ENCODE measurements around the gene GALNT7.

GALNT7 gene

GRCh38 chr4:173345648-173346047, 177.0 kb downstream of the GALNT7 start:
- no peak for DNase-seq (ENCODE audit: low read depth, low spot score)

- DNase-seq (ENCODE audit: low read depth, low spot score): no peak
Observed at GRCh38 chr4:173346074-173346473, 177.5 kb downstream of the GALNT7 start.

GRCh38 chr4:173347467-173347866, 178.9 kb downstream of the GALNT7 start:
- no peak for DNase-seq (ENCODE audit: low read depth, low spot score)

GRCh38 chr4:173357939-173358338, 189.3 kb downstream of the GALNT7 start:
- no peak for DNase-seq (ENCODE audit: low read depth, low spot score)

- no peak for DNase-seq (ENCODE audit: low read depth, low spot score)
Observed at GRCh38 chr4:173360587-173361221, 192.1 kb downstream of the GALNT7 start.

GRCh38 chr4:173362666-173363065, 194.1 kb downstream of the GALNT7 start:
- DNase-seq (ENCODE audit: low read depth, low spot score): no peak

GRCh38 chr4:173365359-173365996, 196.9 kb downstream of the GALNT7 start:
- DNase-seq (ENCODE audit: low read depth, low spot score): no peak

GRCh38 chr4:173367285-173367684, 198.7 kb downstream of the GALNT7 start:
- DNase-seq (ENCODE audit: low read depth, low spot score): no peak

GRCh38 chr4:173367946-173368345, 199.3 kb downstream of the GALNT7 start:
- no peak for DNase-seq (ENCODE audit: low read depth, low spot score)

- peak; percentile 41 for DNase-seq (ENCODE audit: low read depth, low spot score)
Observed at GRCh38 chr4:173370130-173370476, 201.5 kb downstream of the GALNT7 start.

GRCh38 chr4:173370477-173371291, 202.1 kb downstream of the GALNT7 start, which contains the start of gene SAP30:
TSS of gene SAP30 (plus strand) at chr4:173370954. CDS start at chr4:173371183, 229 bp downstream.
- DNase-seq (ENCODE audit: low read depth, low spot score): peak; percentile 96

- no peak for DNase-seq (ENCODE audit: low read depth, low spot score)
Observed at GRCh38 chr4:173371292-173372192, 202.9 kb downstream of the GALNT7 start.

Measured in activated CD4-positive, CD25-positive, alpha-beta regulatory T cell treated with anti-CD3 and anti-CD28 coated beads, Interleukin-2, amount 50 U/mL, for 16 hours (primary cell).